OCI-LY1 (cell line): ENCODE data around the gene NOTCH1.

Experiments
- H2AFZ ChIP-seq: fragments of 200-600 bp; sonication (generic), shearing (Covaris generic); 2 replicates; pipeline ENCODE4 v1.6.0; 2014; ENCODE audit warnings: antibody characterized with exemption, mild to moderate bottlenecking, low read length
- H3F3A ChIP-seq: fragments of 200-600 bp; sonication (generic), shearing (Covaris generic); 2 replicates; pipeline ENCODE4 v1.6.0; 2014; ENCODE audit warnings: mild to moderate bottlenecking, antibody characterized with exemption, low read length, moderate library complexity; ENCODE audit not compliant: insufficient read depth
- H3K27ac ChIP-seq: fragments of 200-600 bp; sonication (generic); 2 replicates; pipeline ENCODE4 v1.5.1; 2014; ENCODE audit warnings: low read length, mixed run types, mild to moderate bottlenecking, low read depth; ENCODE audit not compliant: poor library complexity, severe bottlenecking
- H3K27me3 ChIP-seq: fragments of 200-600 bp; sonication (generic); 2 replicates; pipeline ENCODE4 v1.6.0; 2014; ENCODE audit warnings: antibody characterized with exemption, mild to moderate bottlenecking, low read length, moderate library complexity; ENCODE audit not compliant: insufficient read depth
- H3K36me3 ChIP-seq: fragments of 200-600 bp; sonication (generic); 2 replicates; pipeline ENCODE4 v1.6.1; 2014; ENCODE audit warnings: mild to moderate bottlenecking, antibody characterized with exemption, low read length, moderate library complexity, mixed read lengths; ENCODE audit not compliant: insufficient read depth
- H3K4me1 ChIP-seq: fragments of 200-600 bp; sonication (generic); 2 replicates; pipeline ENCODE4 v1.5.1; 2014; ENCODE audit warnings: mild to moderate bottlenecking, low read length, moderate library complexity; ENCODE audit not compliant: insufficient read depth, severe bottlenecking
- H3K4me2 ChIP-seq: fragments of 200-600 bp; sonication (generic), shearing (Covaris generic); 2 replicates; pipeline ENCODE4 v1.6.1; 2014; ENCODE audit warnings: low read length
- H3K4me3 ChIP-seq: fragments of 200-600 bp; sonication (generic); 2 replicates; pipeline ENCODE4 v1.5.1; 2014; ENCODE audit warnings: low read length, low read depth, mild to moderate bottlenecking, mixed read lengths; ENCODE audit not compliant: poor library complexity, severe bottlenecking
- H3K79me2 ChIP-seq: fragments of 200-600 bp; shearing (Covaris generic); 2 replicates; pipeline ENCODE4 v1.6.1; 2016; ENCODE audit warnings: mixed run types, low read length, mixed read lengths; ENCODE audit not compliant: insufficient read depth
- H3K9ac ChIP-seq: fragments of 200-600 bp; sonication (generic), shearing (Covaris generic); 2 replicates; pipeline ENCODE4 v1.6.1; 2014; ENCODE audit warnings: mild to moderate bottlenecking, low read length, mixed read lengths
- H3K9me2 ChIP-seq: fragments of 200-600 bp; sonication (generic), shearing (Covaris generic); 2 replicates; pipeline ENCODE4 v1.6.1; 2014; ENCODE audit warnings: low read depth, mild to moderate bottlenecking, low read length, mixed read lengths
- H3K9me3 ChIP-seq: fragments of 200-600 bp; shearing (Covaris generic); 2 replicates; pipeline ENCODE4 v1.6.1; 2014; ENCODE audit warnings: low read length, mixed read lengths
- H4K20me1 ChIP-seq: fragments of 200-600 bp; sonication (generic), shearing (Covaris generic); 2 replicates; pipeline ENCODE4 v1.6.0; 2016; ENCODE audit warnings: mild to moderate bottlenecking, low read length; ENCODE audit not compliant: insufficient read depth
- CTCF ChIP-seq: fragments of 200-600 bp; sonication (generic), shearing (Covaris generic); IDR thresholded peaks from 2 replicates; pipeline ENCODE4 v1.5.1; 2017; ENCODE audit warnings: mild to moderate bottlenecking, antibody characterized with exemption, low read length, moderate library complexity, mixed read lengths
- EZH2 ChIP-seq: fragments of 200-600 bp; sonication (generic), shearing (Covaris generic); IDR thresholded peaks from 2 replicates; pipeline ENCODE4 v1.8.0; 2017; ENCODE audit warnings: borderline replicate concordance, mixed run types, mild to moderate bottlenecking, antibody characterized with exemption, low read length, moderate library complexity, mixed read lengths

Gene NOTCH1

GRCh38 chr9:136499071-136499934 is 46.5 kb downstream of the NOTCH1 start:
- Histone ChIP-seq H3F3A (no peaks in the 10 kb centered on the region), H3K4me1 (no peaks in the 10 kb centered on the region), H3K36me3 (peaks cover 5% of the 10 kb centered on the region; the same call in 1 of the 2 replicates), H3K4me2 (no peak overlapping the region), H3K4me3 (no peak overlapping the region), H3K27me3 (0 out of 2 replicates have a peak, but pooled peaks cover 6% of the 10 kb centered on the region), H3K9ac (no peak overlapping the region), H3K79me2 (no peaks in the 10 kb centered on the region), H2AFZ (no peak overlapping the region), H3K9me3 (no peaks in the 10 kb centered on the region), H3K9me2 (no peaks in the 10 kb centered on the region), H3K27ac (no peak overlapping the region), H4K20me1 (no peaks in the 10 kb centered on the region)
- TF ChIP-seq EZH2, result no peak
- no peak for TF ChIP-seq CTCF

DNA sequence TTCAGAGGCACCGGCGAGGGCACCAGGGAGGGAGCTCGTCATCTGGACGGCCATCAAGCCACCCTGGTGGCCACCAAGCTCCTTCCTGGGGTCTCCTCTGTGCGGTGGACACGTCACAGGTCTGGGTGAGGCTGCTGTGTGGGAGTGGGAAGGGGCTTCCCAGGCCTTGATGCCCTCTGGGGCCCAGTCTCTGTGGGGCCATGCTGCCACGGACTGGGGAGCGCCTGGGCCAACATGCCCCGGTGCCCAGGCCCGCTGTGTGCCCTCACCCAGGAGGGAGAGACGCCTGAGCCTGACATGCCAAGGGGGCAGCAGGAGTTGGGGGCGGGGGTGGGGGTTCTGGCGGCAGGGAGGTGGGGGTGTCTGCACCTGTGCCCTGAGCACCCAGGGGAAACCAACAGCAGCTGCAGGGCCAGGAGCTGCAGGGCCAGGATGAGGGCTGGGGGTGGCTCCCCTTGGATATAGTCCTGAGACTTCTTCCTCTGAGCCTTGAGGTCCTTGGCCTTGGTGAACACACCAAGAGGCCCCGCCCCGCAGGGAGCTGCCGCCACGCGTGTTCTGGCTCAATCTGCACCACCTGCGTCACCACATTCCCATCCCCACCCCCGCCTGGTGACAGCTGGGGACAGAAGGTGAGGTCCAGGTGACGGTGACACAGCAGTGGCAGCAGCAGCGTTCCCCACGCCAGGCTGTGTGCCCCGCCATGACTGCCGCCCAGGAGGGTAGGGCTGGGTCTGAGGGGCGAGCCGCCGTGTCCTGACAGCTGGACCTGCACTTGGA is 47.7 kb downstream of the NOTCH1 start:
- Histone ChIP-seq H3K9ac (no peak overlapping the region), H3K27ac (no peak overlapping the region), H3K79me2 (no peaks in the 10 kb centered on the region), H3K4me2 (no peak overlapping the region), H3K36me3 (peaks cover 5% of the 10 kb centered on the region; the same call in 1 of the 2 replicates), H3K4me1 (no peaks in the 10 kb centered on the region), H3F3A (no peaks in the 10 kb centered on the region), H3K27me3 (0 out of 2 replicates have a peak, but pooled peaks cover 9% of the 10 kb centered on the region), H2AFZ (no peak overlapping the region), H3K4me3 (no peak overlapping the region), H3K9me3 (no peaks in the 10 kb centered on the region), H3K9me2 (no peaks in the 10 kb centered on the region), H4K20me1 (no peaks in the 10 kb centered on the region)
- TF ChIP-seq EZH2 (no peak), CTCF (no peak)

- Histone ChIP-seq H3K36me3 (peaks cover 5% of the 10 kb centered on the region; the same call in 1 of the 2 replicates), H3K9me2 (no peaks in the 10 kb centered on the region), H2AFZ (no peak overlapping the region), H3K79me2 (no peaks in the 10 kb centered on the region), H3F3A (no peaks in the 10 kb centered on the region), H3K4me3 (no peak overlapping the region), H3K9ac (no peak overlapping the region), H3K27ac (no peak overlapping the region), H3K9me3 (no peaks in the 10 kb centered on the region), H3K27me3 (0 out of 2 replicates have a peak, but pooled peaks cover 9% of the 10 kb centered on the region), H3K4me1 (no peaks in the 10 kb centered on the region), H3K4me2 (no peak overlapping the region), H4K20me1 (no peaks in the 10 kb centered on the region)
- TF ChIP-seq CTCF, result no peak
- TF ChIP-seq EZH2, result no peak
These were observed 48.8 kb downstream of the NOTCH1 start for GRCh38 chr9:136496801-136497620.
